ENCODE results near the gene VPS8. TPM values are rescaled to one million over a fixed set of nuclear protein-coding genes. Genes with fewer than 3 reads are reported as not detected.

Gene VPS8
- total RNA-seq, 4 donors from 2014 or later = 31.0 to 39.0 (median 32.6) TPM

DNA sequence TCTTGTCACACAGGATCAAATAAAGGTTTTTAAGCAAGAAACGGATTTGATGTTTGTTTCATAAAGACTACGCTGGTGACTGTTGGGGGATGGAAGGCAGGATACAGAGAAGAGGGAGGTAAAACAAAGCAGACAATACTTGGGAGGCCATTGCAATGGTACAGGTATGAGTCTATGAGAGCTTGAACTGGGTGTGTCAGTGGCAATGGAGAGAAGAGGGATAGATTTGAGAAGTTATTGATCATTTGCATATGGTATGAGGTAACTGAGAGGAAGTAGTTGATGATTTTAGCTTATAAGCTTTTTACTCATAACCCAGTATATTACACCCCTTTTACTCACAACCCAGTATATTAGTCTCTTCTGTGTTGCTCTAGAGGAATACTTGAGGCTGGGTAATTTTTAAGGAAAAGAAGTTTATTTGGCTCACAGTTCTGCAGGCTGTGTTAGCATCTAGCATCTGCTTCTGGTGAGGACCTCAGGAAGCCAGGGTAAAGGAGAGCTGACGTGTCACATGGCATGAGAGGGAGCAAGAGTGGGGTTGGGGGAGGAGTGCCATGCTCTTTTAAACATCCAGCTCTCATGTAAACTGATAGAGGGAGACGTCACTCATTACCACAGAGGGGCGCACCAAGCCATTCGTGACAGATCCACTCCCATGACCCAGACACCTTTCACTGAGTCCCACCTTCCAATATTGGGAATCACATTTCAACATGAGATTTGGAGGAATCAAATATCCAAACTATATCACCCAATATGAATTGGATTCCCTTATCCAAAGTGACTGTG is 153.9 kb downstream of the VPS8 start:
- intact Hi-C loops (cut with DNase I) = no loop called here

DNA sequence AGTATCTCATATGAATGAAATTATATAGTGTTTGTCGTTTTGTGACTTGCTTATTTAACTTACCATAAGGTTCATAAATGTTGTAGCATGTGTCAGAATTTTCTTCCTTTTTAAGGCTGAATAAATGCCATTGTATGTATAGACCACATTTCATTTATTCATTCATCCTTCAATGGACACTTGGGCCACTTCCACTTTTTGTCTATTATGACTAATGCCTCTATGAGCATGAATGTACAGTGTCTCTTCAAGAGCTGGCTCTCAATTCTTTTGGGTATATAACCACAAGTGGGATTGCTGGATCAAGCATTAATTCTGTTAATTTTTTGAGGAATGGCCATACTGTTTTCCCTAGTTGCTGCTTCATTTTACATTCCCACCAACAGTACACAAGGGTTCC is 156.1 kb downstream of the VPS8 start:
- Histone ChIP-seq H3K4me3 (no peak overlapping the region), H3K4me1 (no peaks in the 10 kb centered on the region), H3K9me3 (no peaks in the 10 kb centered on the region), H3K27me3 (no peaks in the 10 kb centered on the region), H3K36me3 (peaks cover 25 to 72% (median 38%) of the 10 kb centered on the region in 4 donors), H3K27ac (replicated peaks in 1 of 4) (no peak overlapping the region)
- no peak for DNase-seq (ENCODE audit: extremely low spot score)
- TF ChIP-seq EP300 (IDR thresholded peaks at IDR 0.05) (no peak), POLR2A (IDR thresholded peaks at IDR 0.05; ENCODE audit: low read depth) (no peak), POLR2AphosphoS5 (IDR thresholded peaks at IDR 0.05) (no peak), CTCF (IDR thresholded peaks at IDR 0.05) (no peak)
- WGBS = 90% methylated on average over 1 of the region's 1 CpG
- intact Hi-C loops (cut with DNase I) = no loop called here

More for the DNA sequence above, 153.9 kb downstream of the VPS8 start:
- peaks cover 17 to 60% (median 27%) of the 10 kb centered on the region in 4 donors for H3K36me3 ChIP-seq
- H3K4me3 ChIP-seq = no peak overlapping the region
- H3K4me1 ChIP-seq = no peaks in the 10 kb centered on the region
- no peaks in the 10 kb centered on the region for H3K27me3 ChIP-seq
- H3K27ac ChIP-seq (replicated peaks in 1 of 4) = no peak overlapping the region
- DNase-seq (ENCODE audit: extremely low spot score) = no peak
- WGBS = 86% methylated on average over 6 of the region's 6 CpGs
- no peak for TF ChIP-seq CTCF (IDR thresholded peaks at IDR 0.05)
- H3K9me3 ChIP-seq = no peaks in the 10 kb centered on the region

DNA sequence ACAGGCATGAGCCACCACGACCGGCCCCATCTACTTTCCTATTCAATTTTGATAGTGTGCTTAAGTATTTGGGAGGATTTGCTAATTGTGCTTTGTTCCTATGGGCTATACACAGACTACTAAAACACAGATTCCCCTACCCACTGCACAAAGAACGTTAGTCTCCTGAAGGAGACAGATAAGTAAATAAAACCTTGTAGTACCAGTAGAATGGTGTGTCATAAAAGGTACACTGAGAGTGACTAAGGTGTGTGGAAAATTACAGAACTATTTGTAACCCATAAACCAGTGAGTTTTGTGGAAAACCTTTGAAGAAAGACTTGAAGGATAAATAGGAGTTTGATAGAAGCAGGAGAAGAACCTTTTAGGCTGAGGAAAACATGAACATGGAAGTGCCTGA is 158.2 kb downstream of the VPS8 start:
- TF ChIP-seq POLR2AphosphoS5 (IDR thresholded peaks at IDR 0.05) (no peak), CTCF (IDR thresholded peaks at IDR 0.05) (no peak), EP300 (IDR thresholded peaks at IDR 0.05) (no peak), POLR2A (IDR thresholded peaks at IDR 0.05; ENCODE audit: low read depth) (no peak)
- peaks cover 19 to 77% (median 37%) of the 10 kb centered on the region in 4 donors for H3K36me3 ChIP-seq

GRCh38 chr3:184977796-184978195 is 165.8 kb downstream of the VPS8 start:
- WGBS = 24% methylated on average over 1 of the region's 1 CpG
- Histone ChIP-seq H3K4me1 (no peaks in the 10 kb centered on the region), H3K9me3 (peaks cover 0 to 12% (median 0%) of the 10 kb centered on the region in 4 donors)

More for the DNA sequence above, 158.2 kb downstream of the VPS8 start:
- no peak for DNase-seq (ENCODE audit: extremely low spot score)
- Histone ChIP-seq H3K27ac (replicated peaks in 1 of 4) (no peak overlapping the region), H3K4me1 (no peaks in the 10 kb centered on the region), H3K9me3 (peaks cover 0 to 7% (median 0%) of the 10 kb centered on the region in 4 donors), H3K4me3 (no peak overlapping the region), H3K27me3 (no peaks in the 10 kb centered on the region)
- 88% methylated on average over 3 of the region's 3 CpGs for WGBS
- intact Hi-C loops (cut with DNase I) = no loop called here

More at GRCh38 chr3:184977796-184978195, 165.8 kb downstream of the VPS8 start:
- Histone ChIP-seq H3K27ac (replicated peaks in 1 of 4) (no peak overlapping the region), H3K4me3 (no peak overlapping the region), H3K36me3 (peaks cover 0 to 26% (median 6%) of the 10 kb centered on the region in 4 donors), H3K27me3 (no peaks in the 10 kb centered on the region)
- no peak for DNase-seq (ENCODE audit: extremely low spot score)
- TF ChIP-seq POLR2A (IDR thresholded peaks at IDR 0.05; ENCODE audit: low read depth) (no peak), EP300 (IDR thresholded peaks at IDR 0.05) (no peak), POLR2AphosphoS5 (IDR thresholded peaks at IDR 0.05) (no peak), CTCF (IDR thresholded peaks at IDR 0.05) (no peak)
- intact Hi-C loops (cut with DNase I) = no loop called here
